Gastrocnemius medialis (tissue), 4 donors: ENCODE data around the gene TET3. TPM values are rescaled to one million over a fixed set of nuclear protein-coding genes. Genes with fewer than 3 reads are reported as not detected.

Experiments
- ATAC-seq, 2 donors: fragments of 150-250 bp; one replicate each; pipeline ENCODE4 v1.9.1; 2016
- DNase-seq, 2 donors: peaks; one replicate each; pipeline ENCODE4 v3.0.0-alpha.2; 2019
- H3K27ac ChIP-seq, 4 donors: fragments of 200-600 bp; sonication (generic); 1 replicate in 1 of 4; 2 replicates in 3 of 4; pipeline ENCODE4 v1.5.1; 2016 to 2018; ENCODE audit warnings: mild to moderate bottlenecking in 2 of 4, moderate library complexity in 1 of 4
- H3K27me3 ChIP-seq, 3 donors: fragments of 200-600 bp; sonication (generic) in 2 of 3; 1 replicate in 1 of 3; 2 replicates in 2 of 3; pipeline versions ENCODE4 v1.5.1 to v1.6.0; 2016 to 2019; ENCODE audit warnings: mild to moderate bottlenecking in 1 of 3, moderate library complexity in 1 of 3
- H3K36me3 ChIP-seq, 2 donors: fragments of 200-600 bp; sonication (generic) in 1 of 2; one replicate each; pipeline ENCODE4 v1.5.1; 2017 to 2018
- H3K4me1 ChIP-seq, 2 donors: fragments of 200-600 bp; sonication (generic) in 1 of 2; one replicate each; pipeline ENCODE4 v1.5.1; 2016 to 2017; ENCODE audit warnings: mild to moderate bottlenecking in 2 of 2
- H3K4me3 ChIP-seq, 4 donors: fragments of 200-600 bp; sonication (generic) in 3 of 4; 1 replicate in 1 of 4; 2 replicates in 3 of 4; pipeline ENCODE4 v1.5.1; 2016 to 2019; ENCODE audit warnings: mild to moderate bottlenecking in 2 of 4
- H3K9me3 ChIP-seq, 3 donors: fragments of 200-600 bp; sonication (generic) in 2 of 3; 1 replicate in 1 of 3; 2 replicates in 2 of 3; pipeline ENCODE4 v1.5.1; 2016 to 2019
- POLR2A ChIP-seq, 2 donors: fragments of 450-650 bp; IDR thresholded peaks; one replicate each; pipeline ENCODE4 v1.6.1; 2017; ENCODE audit warnings: antibody characterized with exemption in 2 of 2, mild to moderate bottlenecking in 2 of 2, moderate library complexity in 2 of 2
- in situ Hi-C, 4 donors: fragments of 200-750 bp; cut with MboI; loops; one replicate each; pipeline versions ENCODE4 v1.15.0 to v1.8.0; 2017; ENCODE audit warnings: low sequenced_read_pairs in 4 of 4
- intact Hi-C: fragments of 100-400 bp; cut with DNase I; formaldehyde crosslinking; loops from one replicate; pipeline ENCODE4 v1.15.1; 2023; ENCODE audit warnings: low total_unique reads
- total RNA-seq, 4 donors: library from RNA; depleted of rRNA; stranded (reverse); fragments of >200 nt; gene quantifications; one replicate each; pipeline versions ENCODE4 v1.1.0 to v1.2.3, GENCODE V29; 2016
- TF ChIP-seq, protein P1 (sequence below), 5 experiments: fragments of 450-650 bp in 3 of 5; fragments of 200-600 bp in 2 of 5; sonication (generic) in 2 of 5; IDR thresholded peaks in 4 of 5; conservative IDR thresholded peaks in 1 of 5; 1 replicate in 4 of 5; 2 replicates in 1 of 5; pipeline ENCODE4 v1.5.1; 2016 to 2019; ENCODE audit warnings: antibody characterized with exemption in 5 of 5, mild to moderate bottlenecking in 3 of 5, moderate library complexity in 3 of 5

TET3 gene
- total RNA-seq, 4 donors from 2014 or later: 2.1 to 3.3 (median 2.9) TPM

DNA sequence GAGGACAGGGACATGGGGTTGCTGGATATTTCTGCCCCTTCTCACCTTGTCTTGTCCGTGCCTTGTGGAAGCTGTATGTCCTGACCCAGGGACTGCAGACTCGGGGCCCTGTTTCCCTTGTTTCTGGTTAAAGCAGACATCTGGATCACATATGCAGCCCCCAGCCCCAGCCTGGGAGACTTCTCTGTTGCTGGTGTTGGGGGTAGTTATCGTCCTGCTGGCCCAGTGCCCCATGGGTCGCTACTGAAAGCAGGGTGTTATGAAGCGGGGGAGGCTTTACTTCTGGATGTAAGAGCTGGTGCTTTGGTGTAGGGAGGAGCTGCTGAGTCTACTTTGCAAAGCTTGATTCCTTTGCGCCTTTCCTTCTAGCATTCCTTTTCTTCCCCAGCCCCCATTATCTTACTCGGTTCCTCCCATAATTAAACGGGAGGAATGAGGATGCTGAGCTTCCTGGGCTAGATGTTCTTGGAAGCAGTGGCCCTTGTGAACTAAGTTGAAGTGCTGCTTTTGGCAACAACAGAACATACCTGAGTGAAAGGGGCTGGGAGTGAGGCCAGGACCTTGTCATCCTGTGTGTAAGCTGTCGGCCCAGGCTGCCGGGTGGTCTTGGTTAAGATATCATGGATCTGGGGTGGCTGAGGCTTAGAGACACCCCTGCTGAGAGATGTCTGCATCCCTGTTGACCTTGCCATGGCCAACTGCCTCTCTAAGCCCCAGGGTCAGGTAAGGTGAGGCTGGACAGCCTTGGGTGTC is 3.4 kb downstream of the TET3 start:
- Histone ChIP-seq H3K4me3 (peak overlapping the region in 1 of 4 donors; percentile 19), H3K27me3 (no peaks in the 10 kb centered on the region), H3K27ac (no peak overlapping the region), H3K9me3 (no peaks in the 10 kb centered on the region), H3K36me3 (no peaks in the 10 kb centered on the region), H3K4me1 (peaks cover 25 to 39% of the 10 kb centered on the region in 2 donors)
- in situ Hi-C loops: no loop called here
- no peak for TF ChIP-seq POLR2A (IDR thresholded peaks at IDR 0.05)
- TF ChIP-seq, protein P1, sequence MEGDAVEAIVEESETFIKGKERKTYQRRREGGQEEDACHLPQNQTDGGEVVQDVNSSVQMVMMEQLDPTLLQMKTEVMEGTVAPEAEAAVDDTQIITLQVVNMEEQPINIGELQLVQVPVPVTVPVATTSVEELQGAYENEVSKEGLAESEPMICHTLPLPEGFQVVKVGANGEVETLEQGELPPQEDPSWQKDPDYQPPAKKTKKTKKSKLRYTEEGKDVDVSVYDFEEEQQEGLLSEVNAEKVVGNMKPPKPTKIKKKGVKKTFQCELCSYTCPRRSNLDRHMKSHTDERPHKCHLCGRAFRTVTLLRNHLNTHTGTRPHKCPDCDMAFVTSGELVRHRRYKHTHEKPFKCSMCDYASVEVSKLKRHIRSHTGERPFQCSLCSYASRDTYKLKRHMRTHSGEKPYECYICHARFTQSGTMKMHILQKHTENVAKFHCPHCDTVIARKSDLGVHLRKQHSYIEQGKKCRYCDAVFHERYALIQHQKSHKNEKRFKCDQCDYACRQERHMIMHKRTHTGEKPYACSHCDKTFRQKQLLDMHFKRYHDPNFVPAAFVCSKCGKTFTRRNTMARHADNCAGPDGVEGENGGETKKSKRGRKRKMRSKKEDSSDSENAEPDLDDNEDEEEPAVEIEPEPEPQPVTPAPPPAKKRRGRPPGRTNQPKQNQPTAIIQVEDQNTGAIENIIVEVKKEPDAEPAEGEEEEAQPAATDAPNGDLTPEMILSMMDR (IDR thresholded peaks at IDR 0.05 in 4 of 5, conservative IDR thresholded peaks at IDR 0.05 in 1 of 5): no peak
- ATAC-seq (no peak), DNase-seq (no peak)
- intact Hi-C loops: loop anchor here (1.0 to 10.0 kb wide), 2 partner anchors 14 to 163 kb away; partner anchors contain the start of gene STAMBP

DNA sequence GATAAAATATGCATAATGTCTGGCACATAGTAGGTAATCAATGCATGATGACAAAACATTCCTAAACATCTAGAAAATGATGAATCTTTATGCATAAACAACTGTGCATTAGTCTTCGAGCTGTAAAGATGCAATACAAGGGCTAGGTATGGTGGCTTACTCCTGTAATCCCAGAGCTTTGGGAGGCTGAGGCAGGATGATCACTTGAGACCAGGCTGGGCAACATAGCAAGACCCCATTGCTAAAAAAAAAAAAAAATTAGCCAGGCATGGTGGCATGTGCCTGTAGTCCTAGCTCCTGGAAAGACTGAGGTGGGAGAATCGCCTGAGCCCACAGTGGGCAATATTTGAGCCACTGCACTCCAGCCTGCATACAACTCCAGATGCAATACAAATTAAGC is 5.3 kb downstream of the TET3 start:
- intact Hi-C loops: loop anchor here (10.0 kb wide), 1 partner anchor 165 kb away; the partner anchor contains the start of gene STAMBP
- no peak for DNase-seq
- Histone ChIP-seq H3K36me3 (no peaks in the 10 kb centered on the region), H3K27me3 (no peaks in the 10 kb centered on the region), H3K4me3 (no peak overlapping the region), H3K4me1 (peaks cover 15 to 29% of the 10 kb centered on the region in 2 donors), H3K9me3 (no peaks in the 10 kb centered on the region), H3K27ac (no peak overlapping the region)
- no peak for ATAC-seq
- TF ChIP-seq, protein P1 (IDR thresholded peaks at IDR 0.05 in 4 of 5, conservative IDR thresholded peaks at IDR 0.05 in 1 of 5): no peak
- no peak for TF ChIP-seq POLR2A (IDR thresholded peaks at IDR 0.05)
- in situ Hi-C loops: no loop called here

DNA sequence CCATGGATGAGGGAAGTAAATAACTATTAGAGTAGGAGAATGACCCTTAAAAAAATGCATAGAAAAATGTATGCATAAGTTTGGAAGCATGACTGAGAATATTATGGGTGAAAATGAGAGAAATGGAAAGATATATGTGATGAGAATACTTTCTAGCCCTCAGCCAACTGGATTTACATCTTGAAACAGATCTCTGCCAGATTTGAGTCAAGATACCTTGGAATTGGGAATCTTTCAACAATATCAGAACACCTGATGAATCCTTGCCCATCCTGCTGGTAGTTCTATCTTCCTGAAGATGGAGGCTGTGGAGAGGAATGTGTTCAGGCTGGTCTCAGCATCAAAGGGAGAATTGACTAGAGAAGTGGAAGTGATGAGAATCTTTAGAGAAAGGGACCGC is 5.8 kb downstream of the TET3 start:
- ATAC-seq (no peak), DNase-seq (no peak)
- Histone ChIP-seq H3K4me1 (peaks cover 15 to 28% of the 10 kb centered on the region in 2 donors), H3K9me3 (no peaks in the 10 kb centered on the region), H3K27me3 (no peaks in the 10 kb centered on the region), H3K36me3 (no peaks in the 10 kb centered on the region), H3K4me3 (no peak overlapping the region), H3K27ac (no peak overlapping the region)
- intact Hi-C loops: no loop called here
- no peak for TF ChIP-seq POLR2A (IDR thresholded peaks at IDR 0.05)
- TF ChIP-seq, protein P1 (IDR thresholded peaks at IDR 0.05 in 4 of 5, conservative IDR thresholded peaks at IDR 0.05 in 1 of 5): no peak
- in situ Hi-C loops: no loop called here

DNA sequence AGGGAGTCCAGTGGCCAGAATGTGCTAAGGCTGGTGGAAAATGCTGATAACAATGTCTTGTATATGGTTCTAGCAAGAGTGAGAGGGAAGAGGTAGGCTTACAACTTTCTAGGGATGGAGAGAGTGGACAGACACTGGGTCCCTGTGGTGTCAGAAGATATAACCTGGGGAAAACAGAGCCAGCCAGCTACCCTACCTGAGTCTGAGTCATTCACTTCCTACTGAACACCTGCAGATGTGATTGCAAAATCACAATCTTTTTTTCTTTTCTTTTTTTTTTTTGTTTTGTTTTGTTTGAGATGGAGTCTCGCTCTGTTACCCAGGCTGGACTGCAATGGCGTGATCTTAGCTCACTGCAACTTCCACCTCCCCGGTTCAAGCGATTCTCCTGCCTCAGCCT is 7.3 kb downstream of the TET3 start:
- Histone ChIP-seq H3K4me1 (peaks cover 6 to 15% of the 10 kb centered on the region in 2 donors), H3K27me3 (no peaks in the 10 kb centered on the region), H3K27ac (no peak overlapping the region), H3K36me3 (no peaks in the 10 kb centered on the region), H3K9me3 (no peaks in the 10 kb centered on the region), H3K4me3 (no peak overlapping the region)
- no peak for ATAC-seq
- in situ Hi-C loops (no loop called here), intact Hi-C loops (no loop called here)
- TF ChIP-seq POLR2A (IDR thresholded peaks at IDR 0.05): no peak
- TF ChIP-seq, protein P1 (IDR thresholded peaks at IDR 0.05 in 4 of 5, conservative IDR thresholded peaks at IDR 0.05 in 1 of 5): no peak
- DNase-seq: no peak
